Left kidney (tissue), 2 donors: ENCODE data around the gene NDUFAF3. TPM values are rescaled to one million over a fixed set of nuclear protein-coding genes. Genes with fewer than 3 reads are reported as not detected.
"Not testable (repeated sequence)": the region's sequence is repeated elsewhere in the genome, so short reads cannot be mapped to it uniquely, and the experiment has no call there.

Experiments used
- DNase-seq: peaks from one replicate; pipeline ENCODE4 v3.0.0-alpha.2; 2013
- polyA plus RNA-seq: library from polyadenylated mRNA; unstranded; fragments of 120-200 nt; gene quantifications from one replicate; pipeline ENCODE4 v1.2.1, GENCODE V29; 2013; ENCODE audit not compliant: insufficient read length

The NDUFAF3 gene
- polyA plus RNA-seq, 1 donor, result 50.2 TPM

GRCh38 chr3:48997714-48998637 lies 23.9 kb upstream of the NDUFAF3 start:
- no peak for DNase-seq

GRCh38 chr3:48999085-48999858 lies 22.6 kb upstream of the NDUFAF3 start:
- no peak for DNase-seq

- no peak for DNase-seq
These were observed 20.8 kb upstream of the NDUFAF3 start for GRCh38 chr3:49001155-49001554.

GRCh38 chr3:49004352-49005302 lies 17.3 kb upstream of the NDUFAF3 start:
- DNase-seq, result no peak

- DNase-seq, result no peak
These were observed 16.6 kb upstream of the NDUFAF3 start for GRCh38 chr3:49005303-49005680.

- no peak for DNase-seq
These were observed 15.9 kb upstream of the NDUFAF3 start for GRCh38 chr3:49005998-49006397.

GRCh38 chr3:49006408-49007067 lies 15.4 kb upstream of the NDUFAF3 start:
- peak; percentile 34 for DNase-seq

GRCh38 chr3:49007068-49007770 lies 14.7 kb upstream of the NDUFAF3 start, which contains the start of gene WDR6:
WDR6 (plus strand) TSS chr3:49007391; CDS start chr3:49007432, 41 bp downstream.
- peak; percentile 95 for DNase-seq

GRCh38 chr3:49007771-49008528 lies 14.0 kb upstream of the NDUFAF3 start:
- DNase-seq, result peak; percentile 78

- DNase-seq, result not testable (repeated sequence)
These were observed 13.3 kb upstream of the NDUFAF3 start for GRCh38 chr3:49008627-49009026.

- DNase-seq, result no peak
These were observed 12.5 kb upstream of the NDUFAF3 start for GRCh38 chr3:49009396-49009795.

- DNase-seq, result no peak
These were observed 9.4 kb upstream of the NDUFAF3 start for GRCh38 chr3:49012441-49013017.

- no peak for DNase-seq
These were observed 8.7 kb upstream of the NDUFAF3 start for GRCh38 chr3:49013113-49013737.

GRCh38 chr3:49013738-49014660 lies 7.9 kb upstream of the NDUFAF3 start:
- DNase-seq, result no peak

- no peak for DNase-seq
These were observed 6.8 kb upstream of the NDUFAF3 start for GRCh38 chr3:49015072-49015471.

- DNase-seq, result no peak
These were observed 6.2 kb upstream of the NDUFAF3 start for GRCh38 chr3:49015765-49016164.

- no peak for DNase-seq
These were observed 5.3 kb upstream of the NDUFAF3 start for GRCh38 chr3:49016414-49017228.
